RWPE1 (cell line): ENCODE measurements around the gene BICDL2.

Experiments
- CTCF ChIA-PET: fragments of 350-600 bp; sonication (Branson Sonifier 250); formaldehyde crosslinking; extraction: SDS; loops from one replicate; lab custom pipeline; 2021; lab: Yijun Ruan, JAX
- POLR2A ChIA-PET: fragments of 400-600 bp; formaldehyde crosslinking; extraction: SDS; loops from one replicate; lab custom pipeline; 2020; ENCODE audit warnings: antibody characterized with exemption; ENCODE audit not compliant: low non-redundant PET; lab: Yijun Ruan, JAX
- DNase-seq: peaks from one replicate; pipeline ENCODE4 v3.0.0; 2012; ENCODE audit warnings: low spot score
- H3K27ac ChIP-seq: fragments of 450-650 bp; 2 replicates; pipeline ENCODE4 v1.5.1; 2017
- TF ChIP-seq, protein P1 (sequence below): fragments of 450-650 bp; conservative IDR thresholded peaks from 2 replicates; pipeline ENCODE4 v1.5.1; 2017; ENCODE audit warnings: low read depth, mild to moderate bottlenecking

BICDL2 gene

DNA sequence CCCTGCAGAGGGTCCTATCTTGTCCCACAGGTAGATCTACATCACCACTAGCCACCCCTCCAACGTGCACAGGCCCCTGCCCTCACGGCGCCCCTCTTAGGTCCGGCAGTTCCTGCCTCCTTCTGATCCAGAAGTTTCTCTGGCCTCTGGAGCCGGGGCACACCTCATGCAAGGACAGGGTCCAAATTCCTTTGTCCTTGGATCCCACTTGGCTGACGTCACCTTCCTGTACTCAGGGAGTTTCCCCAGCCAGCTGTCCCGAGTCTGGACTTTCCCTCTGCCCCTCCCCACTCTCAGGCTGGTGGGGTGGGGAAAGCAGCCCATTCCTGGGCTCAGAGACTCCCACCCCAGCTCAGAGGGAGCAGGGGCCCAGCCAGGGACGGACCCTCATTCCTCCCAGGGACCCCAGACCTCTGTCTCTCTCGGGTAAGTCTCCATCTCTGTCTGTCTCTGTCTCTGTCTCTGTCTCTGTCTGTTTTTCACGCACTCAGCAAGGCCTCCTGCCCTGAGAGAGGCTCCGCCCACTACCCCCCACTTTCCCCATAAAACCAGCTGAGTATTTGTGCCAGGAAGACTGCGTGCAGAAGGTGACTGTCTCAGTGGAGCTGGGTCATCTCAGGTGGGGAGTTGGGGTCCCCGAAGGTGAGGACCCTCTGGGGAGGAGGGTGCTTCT is 28.5 kb upstream of the BICDL2 start, which contains the start of gene IL32:
TSS of gene IL32 (plus strand) at position 572 of the 673 bp plus-strand sequence. CDS start 172 bp downstream, outside the sequence.
- ChIA-PET POLR2A (no interaction called here), CTCF (interaction anchor here (0.5 kb wide), 1 partner anchor 100 kb away, joined by 4 read pairs; no protein-coding TSS in a partner anchor)
- TF ChIP-seq, protein P1, sequence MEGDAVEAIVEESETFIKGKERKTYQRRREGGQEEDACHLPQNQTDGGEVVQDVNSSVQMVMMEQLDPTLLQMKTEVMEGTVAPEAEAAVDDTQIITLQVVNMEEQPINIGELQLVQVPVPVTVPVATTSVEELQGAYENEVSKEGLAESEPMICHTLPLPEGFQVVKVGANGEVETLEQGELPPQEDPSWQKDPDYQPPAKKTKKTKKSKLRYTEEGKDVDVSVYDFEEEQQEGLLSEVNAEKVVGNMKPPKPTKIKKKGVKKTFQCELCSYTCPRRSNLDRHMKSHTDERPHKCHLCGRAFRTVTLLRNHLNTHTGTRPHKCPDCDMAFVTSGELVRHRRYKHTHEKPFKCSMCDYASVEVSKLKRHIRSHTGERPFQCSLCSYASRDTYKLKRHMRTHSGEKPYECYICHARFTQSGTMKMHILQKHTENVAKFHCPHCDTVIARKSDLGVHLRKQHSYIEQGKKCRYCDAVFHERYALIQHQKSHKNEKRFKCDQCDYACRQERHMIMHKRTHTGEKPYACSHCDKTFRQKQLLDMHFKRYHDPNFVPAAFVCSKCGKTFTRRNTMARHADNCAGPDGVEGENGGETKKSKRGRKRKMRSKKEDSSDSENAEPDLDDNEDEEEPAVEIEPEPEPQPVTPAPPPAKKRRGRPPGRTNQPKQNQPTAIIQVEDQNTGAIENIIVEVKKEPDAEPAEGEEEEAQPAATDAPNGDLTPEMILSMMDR: no peak
- peak within 1 kb of the TSS; percentile 48 for H3K27ac ChIP-seq
- DNase-seq: peak; percentile 56

DNA sequence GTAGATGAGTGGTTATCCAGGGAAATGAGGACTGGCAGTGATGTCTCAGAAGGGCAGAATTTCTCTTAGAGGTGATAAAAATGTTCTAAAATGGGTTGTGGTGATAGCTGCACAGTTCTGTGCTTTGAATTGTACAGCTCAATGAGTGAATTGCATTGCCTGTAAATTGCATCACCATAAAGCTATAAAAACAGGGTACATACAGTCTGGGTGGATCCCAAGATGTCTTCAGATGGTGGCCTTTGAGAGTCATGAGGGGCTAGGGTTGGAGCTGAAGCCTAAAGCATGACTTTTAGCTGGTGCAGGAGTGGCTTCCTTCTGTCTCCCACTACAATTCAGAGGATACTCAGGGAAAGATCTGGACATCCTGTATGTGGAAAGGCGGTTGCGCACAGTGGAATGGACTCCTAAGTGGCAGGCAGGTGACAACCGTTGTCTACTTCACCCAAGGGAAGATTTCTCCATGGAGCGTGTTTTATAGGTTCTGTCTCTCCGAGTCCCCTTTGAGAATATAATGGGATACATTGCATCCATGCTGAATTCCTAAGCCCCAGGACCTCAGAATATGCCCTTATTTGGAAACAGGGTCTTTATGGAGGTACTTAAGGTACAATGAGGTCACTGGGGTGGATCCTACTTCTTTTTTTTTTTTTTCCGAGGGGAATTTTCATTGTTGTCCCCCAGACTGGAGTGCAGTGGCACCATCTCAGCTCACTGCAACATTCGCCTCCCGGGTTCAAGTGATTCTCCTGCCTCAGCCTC is 27.1 kb upstream of the BICDL2 start:
- ChIA-PET CTCF (interaction anchor here (0.7 kb wide), 2 partner anchors 34 to 65 kb away, joined by 3 read pairs; no protein-coding TSS in a partner anchor), POLR2A (interaction anchor here (0.7 kb wide), 1 partner anchor 71 kb away, joined by 3 read pairs; the partner anchor contains the start of gene ZNF213)
- TF ChIP-seq, protein P1: no peak
- no peak for DNase-seq
- H3K27ac ChIP-seq: no peak overlapping the region

DNA sequence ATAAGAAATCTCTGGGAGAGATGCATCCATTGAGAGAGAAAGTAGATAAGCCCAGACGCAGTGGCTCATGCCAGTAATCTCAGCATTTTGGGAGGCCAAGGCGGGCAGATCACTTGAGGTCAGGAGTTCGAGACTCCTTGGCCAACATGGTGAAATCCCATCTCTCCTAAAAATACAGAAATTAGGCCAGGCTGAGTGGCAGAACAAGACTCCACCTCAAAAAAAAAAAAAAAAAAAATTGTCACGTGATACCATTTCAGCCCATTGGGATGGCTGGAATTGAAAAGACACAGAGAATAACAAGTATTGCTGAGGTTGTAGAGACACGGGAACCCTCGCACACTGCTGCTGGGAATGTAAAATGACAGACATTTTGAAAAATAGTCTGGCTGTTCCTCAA is 25.8 kb upstream of the BICDL2 start:
- TF ChIP-seq, protein P1: no peak
- POLR2A ChIA-PET: no interaction called here
- CTCF ChIA-PET: interaction anchor here (0.7 kb wide), 1 partner anchor 391 kb away, joined by 6 read pairs; no protein-coding TSS in a partner anchor
- no peak overlapping the region for H3K27ac ChIP-seq
- DNase-seq: no peak

DNA sequence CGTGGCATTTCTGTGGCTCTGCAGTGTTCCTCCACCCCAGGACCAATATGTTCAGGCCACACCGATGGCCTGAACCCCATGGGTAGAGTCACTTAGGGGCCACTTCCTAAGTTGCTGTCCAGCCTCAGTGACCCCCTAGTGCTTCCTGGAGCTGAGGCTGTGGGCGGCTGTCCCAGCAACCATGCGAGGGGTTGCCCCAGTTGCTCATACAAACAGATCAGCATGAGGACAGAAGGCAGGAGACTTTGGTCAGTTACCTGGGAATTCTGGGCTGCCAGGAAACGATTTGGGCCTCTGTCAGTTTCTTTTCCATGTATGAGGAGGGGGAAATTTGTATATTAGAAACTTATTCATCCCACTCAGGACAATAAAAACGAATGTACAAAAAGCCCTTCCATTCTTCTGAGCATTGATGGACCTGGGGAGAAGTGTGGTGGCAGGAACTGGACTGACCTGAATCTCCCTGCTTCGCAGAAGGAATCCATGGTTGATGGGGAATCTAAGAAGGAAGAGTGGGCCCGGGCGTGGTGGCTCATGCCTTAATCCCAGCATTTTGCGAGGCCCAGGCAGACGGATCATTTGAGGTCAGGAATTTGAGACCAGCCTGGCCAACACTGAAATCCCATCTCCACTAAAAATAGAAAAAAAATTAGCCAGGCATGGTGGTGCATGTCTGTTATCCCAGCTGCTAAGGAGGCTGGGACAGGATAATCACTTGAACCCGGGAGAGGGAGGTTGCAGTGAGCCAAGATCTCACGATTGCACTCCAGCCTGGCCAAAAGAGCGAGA is 23.8 kb upstream of the BICDL2 start:
- TF ChIP-seq, protein P1: no peak
- no peak for DNase-seq
- CTCF ChIA-PET: interaction anchor here (0.6 to 2.8 kb wide), 5 partner anchors 9 to 82 kb away, joined by 3 to 15 read pairs (median 3); no protein-coding TSS in a partner anchor
- no peak overlapping the region for H3K27ac ChIP-seq
- POLR2A ChIA-PET: no interaction called here

DNA sequence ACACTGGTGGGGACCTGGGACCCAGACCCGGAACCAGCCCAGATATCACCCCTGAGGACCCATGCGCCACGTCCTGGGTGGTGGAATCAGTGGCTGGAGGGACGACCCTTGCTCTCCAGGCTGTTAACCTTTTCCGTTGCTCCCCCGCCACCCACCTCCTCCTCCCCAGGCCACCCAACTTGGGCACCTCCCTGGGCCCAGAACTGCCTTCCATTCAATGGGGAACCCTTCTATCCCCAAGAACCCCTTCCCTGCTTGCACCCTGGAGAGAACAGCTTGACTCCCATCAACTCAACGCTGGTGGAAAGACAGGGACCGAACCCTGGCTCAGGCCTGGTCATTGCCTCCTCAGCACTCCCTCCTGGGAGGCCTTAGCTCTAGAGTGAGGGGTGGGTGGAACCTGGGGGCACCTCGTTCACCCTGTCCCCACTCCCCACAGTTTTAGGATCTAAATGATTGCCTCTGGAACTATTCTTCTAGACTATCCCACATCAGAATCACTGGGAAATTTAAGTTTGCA is 23.0 kb upstream of the BICDL2 start:
- H3K27ac ChIP-seq: peak overlapping the region; percentile 68
- ChIA-PET POLR2A (interaction anchor here (1.1 kb wide), 1 partner anchor 66 kb away, joined by 3 read pairs; no protein-coding TSS in a partner anchor), CTCF (interaction anchor here (0.6 to 2.8 kb wide), 18 partner anchors 9 to 152 kb away, joined by 3 to 48 read pairs (median 3); partner anchors contain the start of gene ZSCAN10)
- TF ChIP-seq, protein P1: no peak
- DNase-seq: no peak
